Endothelial cell of umbilical vein (primary cell): ENCODE data around the gene CYTH1. TPM values are rescaled to one million over a fixed set of nuclear protein-coding genes. Genes with fewer than 3 reads are reported as not detected.

Source experiments
- BruUV-seq: library from RNA; stranded (reverse); fragments of 400-500 nt; replicated peaks from 2 replicates; lab custom pipeline; 2021; lab: Mats Ljungman, UMichigan
- CTCF ChIA-PET: fragments of 300-600, 350-600 bp; sonication (Branson Sonifier 250); formaldehyde crosslinking; loops from one replicate; lab custom pipeline; 2021; ENCODE audit warnings: antibody characterized with exemption, inconsistent platforms; lab: Charles Lee
- POLR2A ChIA-PET: fragments of 300-600, 350-600 bp; sonication (Branson Sonifier 250); formaldehyde crosslinking; loops from one replicate; lab custom pipeline; 2021; ENCODE audit warnings: antibody characterized with exemption, inconsistent platforms; lab: Charles Lee
- DNase-seq: peaks from one replicate; pipeline ENCODE4 v3.0.0-alpha.2; 2011; ENCODE audit warnings: low read depth, low spot score
- FAIRE-seq: peaks from 2 replicates; lab custom pipeline; 2011; peaks lifted over from hg19 to GRCh38; lab: Jason Lieb, UNC
- H2AFZ ChIP-seq: 2 replicates; pipeline ENCODE4 v1.6.0; 2012; ENCODE audit warnings: low read depth, low read length, control low read depth, inconsistent platforms
- H3K27ac ChIP-seq: 2 replicates; pipeline ENCODE4 v1.5.1; 2011; ENCODE audit warnings: low read depth, mild to moderate bottlenecking, control low read depth, low read length, moderate library complexity; ENCODE audit not compliant: insufficient read depth
- H3K27me3 ChIP-seq, 2 experiments: 2 replicates each; pipeline versions ENCODE4 v1.6.0 to v1.6.1; 2011; ENCODE audit warnings: low read length in 2 of 2, mixed read lengths in 1 of 2; ENCODE audit not compliant: control insufficient read depth in 2 of 2, insufficient read depth in 2 of 2
- H3K36me3 ChIP-seq, 2 experiments: 2 replicates in 1 of 2; 3 replicates in 1 of 2; pipeline ENCODE4 v1.5.1; 2011; ENCODE audit warnings: low read length in 2 of 2, mild to moderate bottlenecking in 1 of 2, moderate library complexity in 1 of 2; ENCODE audit not compliant: control insufficient read depth in 2 of 2, insufficient read depth in 2 of 2; ENCODE audit errors: extremely low read depth in 1 of 2
- H3K4me1 ChIP-seq: 3 replicates; pipeline ENCODE4 v1.5.1; 2011; ENCODE audit warnings: mild to moderate bottlenecking, low read length; ENCODE audit not compliant: control insufficient read depth, insufficient read depth; ENCODE audit errors: extremely low read depth
- H3K4me2 ChIP-seq: 2 replicates; pipeline ENCODE4 v1.6.1; 2011; ENCODE audit warnings: low read length, control low read depth, mixed read lengths; ENCODE audit not compliant: insufficient read depth
- H3K4me3 ChIP-seq, 3 experiments: fragments of 200-600 bp in 1 of 3; sonication (generic), shearing (Covaris generic) in 1 of 3; replicated peaks in 1 of 3; 2 replicates each; pipeline ENCODE4 v1.5.1; 2011 to 2016; ENCODE audit warnings: control low read depth in 3 of 3, low read length in 3 of 3, mild to moderate bottlenecking in 2 of 3, inconsistent platforms in 1 of 3, low read depth in 1 of 3, moderate library complexity in 1 of 3; ENCODE audit not compliant: insufficient read depth in 1 of 3
- H3K79me2 ChIP-seq: 2 replicates; pipeline ENCODE4 v1.6.0; 2012; ENCODE audit warnings: low read length, inconsistent platforms; ENCODE audit not compliant: control insufficient read depth, insufficient read depth
- H3K9ac ChIP-seq: replicated peaks from 2 replicates; pipeline ENCODE3; 2011; ENCODE audit warnings: low read length, control low read depth; ENCODE audit not compliant: insufficient read depth; ENCODE audit errors: extremely low read depth
- H3K9me1 ChIP-seq: replicated peaks from 3 replicates; pipeline ENCODE4 v1.6.0; 2011; ENCODE audit warnings: mild to moderate bottlenecking, low read length; ENCODE audit not compliant: control insufficient read depth, insufficient read depth; ENCODE audit errors: extremely low read depth
- H3K9me3 ChIP-seq: replicated peaks from 2 replicates; pipeline ENCODE4 v1.5.1; 2012; ENCODE audit warnings: low read length, inconsistent platforms; ENCODE audit not compliant: control insufficient read depth, insufficient read depth
- H4K20me1 ChIP-seq: replicated peaks from 2 replicates; pipeline ENCODE3; 2011; ENCODE audit warnings: mild to moderate bottlenecking, low read length; ENCODE audit not compliant: control insufficient read depth, insufficient read depth; ENCODE audit errors: extremely low read depth
- CTCF ChIP-seq, 2 donors: IDR thresholded peaks; 1 replicate in 1 of 2; 2 replicates in 1 of 2; pipeline ENCODE4 v1.5.1; 2011; ENCODE audit warnings: low read length in 2 of 2, mild to moderate bottlenecking in 2 of 2, moderate library complexity in 2 of 2, control low read depth in 1 of 2, inconsistent platforms in 1 of 2, low read depth in 1 of 2; ENCODE audit not compliant: insufficient read depth in 1 of 2; ENCODE audit errors: extremely low read depth in 1 of 2
- EZH2 ChIP-seq: IDR thresholded peaks from 2 replicates; pipeline ENCODE4 v1.6.1; 2012; ENCODE audit warnings: borderline replicate concordance, low read depth, mild to moderate bottlenecking, moderate library complexity, low read length, inconsistent platforms; ENCODE audit not compliant: severe bottlenecking
- FOS ChIP-seq: IDR thresholded peaks from 2 replicates; pipeline ENCODE4 v1.6.1; 2011; ENCODE audit warnings: mild to moderate bottlenecking, low read length, moderate library complexity, borderline replicate concordance; ENCODE audit not compliant: insufficient read depth
- GATA2 ChIP-seq: IDR thresholded peaks from 2 replicates; pipeline ENCODE4 v1.7.0; 2011; ENCODE audit warnings: low read depth, mild to moderate bottlenecking, moderate library complexity, mixed read lengths, low read length; ENCODE audit not compliant: insufficient read length, insufficient read depth
- JUN ChIP-seq: IDR thresholded peaks from 2 replicates; pipeline ENCODE4 v1.6.1; 2011; ENCODE audit warnings: borderline replicate concordance, low read depth; ENCODE audit not compliant: insufficient read length, insufficient read depth
- MAX ChIP-seq: IDR thresholded peaks from 2 replicates; pipeline ENCODE4 v1.6.1; 2011; ENCODE audit not compliant: insufficient read depth, insufficient read length
- MYC ChIP-seq: IDR thresholded peaks from one replicate; pipeline ENCODE4 v1.6.1; 2011; ENCODE audit warnings: mild to moderate bottlenecking, low read depth, low read length
- POLR2A ChIP-seq: IDR thresholded peaks from 2 replicates; pipeline ENCODE4 v1.6.1; 2012; ENCODE audit warnings: low read depth, mild to moderate bottlenecking, control low read depth, low read length
- POLR2AphosphoS5 ChIP-seq: IDR thresholded peaks from 2 replicates; pipeline ENCODE4 v1.6.1; 2012; ENCODE audit warnings: low read depth, mild to moderate bottlenecking, control low read depth, low read length, moderate library complexity; ENCODE audit not compliant: insufficient read depth
- dilution Hi-C: fragments of 300-500 bp; cut with MboI; formaldehyde crosslinking; loops from one replicate; pipeline ENCODE4 v1.15.0; 2019; ENCODE audit warnings: low sequenced_read_pairs; ENCODE audit not compliant: extremely low pct_ligation_motif_present
- intact Hi-C: fragments of 100-400 bp; cut with micrococcal nuclease; formaldehyde crosslinking; loops from one replicate; pipeline ENCODE4 v1.10.0; 2022
- polyA plus RNA-seq, 4 experiments: library from polyadenylated mRNA; depleted of rRNA in 3 of 4; stranded (reverse) in 3 of 4; unstranded in 1 of 4; fragments of >200 nt; gene quantifications; 2 replicates each; pipeline versions ENCODE4 v1.2.1 to v1.2.3, GENCODE V29; 2011 to 2012; ENCODE audit warnings: missing spikeins in 1 of 4
- total RNA-seq: library from RNA; stranded (reverse); gene quantifications from 2 replicates; pipeline ENCODE4 v1.2.3, GENCODE V29; 2021

Gene CYTH1
- total and polyA plus RNA-seq, 2 donors (not counting 3 experiments of a cell fraction or from before 2014, with no cell fraction given): 35.9 to 49.9 TPM

- H4K20me1 ChIP-seq: no peaks in the 10 kb centered on the region
- ChIA-PET CTCF (interaction anchor here (0.9 to 3.1 kb wide), 10 partner anchors 8 to 240 kb away, joined by 3 to 17 read pairs (median 4); no protein-coding TSS in a partner anchor), POLR2A (no interaction called here)
- no peaks in the 10 kb centered on the region for H3K36me3 ChIP-seq
- H3K79me2 ChIP-seq: peaks cover 22% of the 10 kb centered on the region
- DNase-seq: peak; percentile 62
- H3K9me1 ChIP-seq: no peaks in the 10 kb centered on the region
- BruUV-seq: no TSS peak
- no peaks in the 10 kb centered on the region for H3K27me3 ChIP-seq
- H3K4me2 ChIP-seq: peak overlapping the region; percentile 97
- no peak overlapping the region for H2AFZ ChIP-seq
- H3K9me3 ChIP-seq: no peaks in the 10 kb centered on the region
- TF ChIP-seq JUN (peak; percentile 95), POLR2AphosphoS5 (no peak), POLR2A (no peak), MYC (no peak), MAX (no peak), GATA2 (peak; percentile 94), FOS (peak; percentile 75), CTCF (IDR thresholded peaks at IDR 0.05; ENCODE audit: extremely low read depth in 1 of 2, insufficient read depth in 1 of 2, low read depth in 1 of 2, low read length in 2 of 2) (no peak), EZH2 (no peak)
- H3K4me1 ChIP-seq: peaks cover 33% of the 10 kb centered on the region
- intact Hi-C loops: loop anchor here (1.0 kb wide), 1 partner anchor 8 kb away; no protein-coding TSS in a partner anchor
- peak; percentile 63 for FAIRE-seq
- dilution Hi-C loops: no loop called here
- H3K27ac ChIP-seq: peak overlapping the region; percentile 83
- H3K4me3 ChIP-seq: peak overlapping the region in 1 of 3 experiments; percentile 77
- H3K9ac ChIP-seq: peak overlapping the region; percentile 88
These were observed 44.7 kb downstream of the CYTH1 start for GRCh38 chr17:78737332-78737731.
